Measurements from ENCODE around the gene FOXK2.

The FOXK2 gene

GRCh38 chr17:82608816-82609215 lies 89.3 kb downstream of the FOXK2 start:
- no CpG with 5 or more reads among the region's 5 CpGs for WGBS, 2 donors (ENCODE audit: extremely low coverage in 2 of 2, insufficient read length in 2 of 2, insufficient replicate concordance in 1 of 2)
- no peak overlapping the region for H3K14ac ChIP-seq (ENCODE audit: low read length)

GRCh38 chr17:82609655-82610054 lies 90.1 kb downstream of the FOXK2 start:
- H4K91ac ChIP-seq (ENCODE audit: low read depth, low read length, poor library complexity): no peak overlapping the region
- no peak overlapping the region for H3K23ac ChIP-seq (ENCODE audit: low read depth, low read length, poor library complexity)
- no peak overlapping the region for H3K14ac ChIP-seq (ENCODE audit: low read length)
- no peak overlapping the region for H3K4me3 ChIP-seq (ENCODE audit: low read length in 2 of 2)
- H2AK5ac ChIP-seq (ENCODE audit: low read depth, low read length): no peak overlapping the region
- H3K9ac ChIP-seq (ENCODE audit: low read depth, low read length, poor library complexity): no peak overlapping the region
- H3K27me3 ChIP-seq (ENCODE audit: control insufficient read depth in 3 of 3, insufficient read depth in 3 of 3, low read depth in 1 of 3, low read length in 3 of 3): no peaks in the 10 kb centered on the region
- WGBS, 2 donors (ENCODE audit: extremely low coverage in 2 of 2, insufficient read length in 2 of 2, insufficient replicate concordance in 1 of 2): no CpG with 5 or more reads among the region's 4 CpGs
- peaks cover 0 to 12% of the 10 kb centered on the region in 2 donors for H3K9me3 ChIP-seq (replicated peaks in 1 of 2; ENCODE audit: control insufficient read depth in 2 of 2, insufficient read depth in 1 of 2, low read depth in 1 of 2, low read length in 2 of 2)
- H3K4me1 ChIP-seq (ENCODE audit: control insufficient read depth in 2 of 2, insufficient read depth in 1 of 2, low read depth in 1 of 2, low read length in 2 of 2): no peaks in the 10 kb centered on the region
- no peak overlapping the region for H3K18ac ChIP-seq (ENCODE audit: low read length)
- no peak overlapping the region for H2BK12ac ChIP-seq (ENCODE audit: low read length)
- H2BK120ac ChIP-seq (ENCODE audit: low read depth, low read length): no peak overlapping the region
- H3K36me3 ChIP-seq (replicated peaks in 1 of 2; ENCODE audit: control insufficient read depth in 2 of 2, insufficient read depth in 2 of 2, low read length in 2 of 2): peaks cover 14 to 64% of the 10 kb centered on the region in 2 donors
- no peak overlapping the region for H2AFZ ChIP-seq (ENCODE audit: low read length)
- no peak overlapping the region for H3K4me2 ChIP-seq (ENCODE audit: insufficient read depth, low read length, poor library complexity, severe bottlenecking)
- no peak overlapping the region for H2BK15ac ChIP-seq (ENCODE audit: low read length)
- H3K4ac ChIP-seq (ENCODE audit: low read length): no peak overlapping the region
- no peak overlapping the region for H4K8ac ChIP-seq (ENCODE audit: low read depth, low read length)
- H3K79me1 ChIP-seq (ENCODE audit: low read depth, low read length): peaks cover 1% of the 10 kb centered on the region
- no peak for DNase-seq (ENCODE audit: low spot score)
- no peak overlapping the region for H2BK5ac ChIP-seq (ENCODE audit: low read length)
- no peak overlapping the region for H3K27ac ChIP-seq (replicated peaks; ENCODE audit: low read length)

More at GRCh38 chr17:82608816-82609215, 89.3 kb downstream of the FOXK2 start:
- Histone ChIP-seq H3K9me3 (replicated peaks in 1 of 2; ENCODE audit: control insufficient read depth in 2 of 2, insufficient read depth in 1 of 2, low read depth in 1 of 2, low read length in 2 of 2) (peaks cover 0 to 16% of the 10 kb centered on the region in 2 donors), H2BK5ac (ENCODE audit: low read length) (no peak overlapping the region), H2AK5ac (ENCODE audit: low read depth, low read length) (no peak overlapping the region), H2BK15ac (ENCODE audit: low read length) (no peak overlapping the region), H4K8ac (ENCODE audit: low read depth, low read length) (no peak overlapping the region), H3K4me1 (ENCODE audit: control insufficient read depth in 2 of 2, insufficient read depth in 1 of 2, low read depth in 1 of 2, low read length in 2 of 2) (no peaks in the 10 kb centered on the region), H3K9ac (ENCODE audit: low read depth, low read length, poor library complexity) (no peak overlapping the region), H3K4me2 (ENCODE audit: insufficient read depth, low read length, poor library complexity, severe bottlenecking) (no peak overlapping the region), H3K18ac (ENCODE audit: low read length) (no peak overlapping the region), H3K4ac (ENCODE audit: low read length) (no peak overlapping the region), H3K27me3 (ENCODE audit: control insufficient read depth in 3 of 3, insufficient read depth in 3 of 3, low read depth in 1 of 3, low read length in 3 of 3) (no peaks in the 10 kb centered on the region), H3K79me1 (ENCODE audit: low read depth, low read length) (peaks cover 1% of the 10 kb centered on the region), H4K91ac (ENCODE audit: low read depth, low read length, poor library complexity) (no peak overlapping the region), H3K36me3 (replicated peaks in 1 of 2; ENCODE audit: control insufficient read depth in 2 of 2, insufficient read depth in 2 of 2, low read length in 2 of 2) (peaks cover 20 to 65% of the 10 kb centered on the region in 2 donors), H2BK12ac (ENCODE audit: low read length) (no peak overlapping the region), H2BK120ac (ENCODE audit: low read depth, low read length) (no peak overlapping the region), H3K23ac (ENCODE audit: low read depth, low read length, poor library complexity) (no peak overlapping the region), H3K27ac (replicated peaks; ENCODE audit: low read length) (no peak overlapping the region), H3K4me3 (ENCODE audit: low read length in 2 of 2) (no peak overlapping the region), H2AFZ (ENCODE audit: low read length) (no peak overlapping the region)
- no peak for DNase-seq (ENCODE audit: low spot score)

- no peak for DNase-seq (ENCODE audit: low spot score)
- H3K9me3 ChIP-seq (replicated peaks in 1 of 2; ENCODE audit: control insufficient read depth in 2 of 2, insufficient read depth in 1 of 2, low read depth in 1 of 2, low read length in 2 of 2): peaks cover 0 to 4% of the 10 kb centered on the region in 2 donors
- H2BK5ac ChIP-seq (ENCODE audit: low read length): no peak overlapping the region
- H3K23ac ChIP-seq (ENCODE audit: low read depth, low read length, poor library complexity): no peak overlapping the region
- no peaks in the 10 kb centered on the region for H3K4me1 ChIP-seq (ENCODE audit: control insufficient read depth in 2 of 2, insufficient read depth in 1 of 2, low read depth in 1 of 2, low read length in 2 of 2)
- H2BK12ac ChIP-seq (ENCODE audit: low read length): no peak overlapping the region
- no peak overlapping the region for H4K8ac ChIP-seq (ENCODE audit: low read depth, low read length)
- H3K4me2 ChIP-seq (ENCODE audit: insufficient read depth, low read length, poor library complexity, severe bottlenecking): no peak overlapping the region
- H2AK5ac ChIP-seq (ENCODE audit: low read depth, low read length): no peak overlapping the region
- H3K4me3 ChIP-seq (ENCODE audit: low read length in 2 of 2): no peak overlapping the region
- H2BK15ac ChIP-seq (ENCODE audit: low read length): no peak overlapping the region
- no peak overlapping the region for H3K4ac ChIP-seq (ENCODE audit: low read length)
- no CpG with 5 or more reads among the region's 21 CpGs for WGBS, 2 donors (ENCODE audit: extremely low coverage in 2 of 2, insufficient read length in 2 of 2, insufficient replicate concordance in 1 of 2)
- H3K79me1 ChIP-seq (ENCODE audit: low read depth, low read length): peaks cover 1% of the 10 kb centered on the region
- no peak overlapping the region for H3K9ac ChIP-seq (ENCODE audit: low read depth, low read length, poor library complexity)
- no peak overlapping the region for H3K14ac ChIP-seq (ENCODE audit: low read length)
- no peak overlapping the region for H3K27ac ChIP-seq (replicated peaks; ENCODE audit: low read length)
- no peak overlapping the region for H3K18ac ChIP-seq (ENCODE audit: low read length)
- no peak overlapping the region for H2BK120ac ChIP-seq (ENCODE audit: low read depth, low read length)
- no peak overlapping the region for H2AFZ ChIP-seq (ENCODE audit: low read length)
- no peak overlapping the region for H4K91ac ChIP-seq (ENCODE audit: low read depth, low read length, poor library complexity)
- peaks cover 16 to 65% of the 10 kb centered on the region in 2 donors for H3K36me3 ChIP-seq (replicated peaks in 1 of 2; ENCODE audit: control insufficient read depth in 2 of 2, insufficient read depth in 2 of 2, low read length in 2 of 2)
- no peaks in the 10 kb centered on the region for H3K27me3 ChIP-seq (ENCODE audit: control insufficient read depth in 3 of 3, insufficient read depth in 3 of 3, low read depth in 1 of 3, low read length in 3 of 3)
Measured at GRCh38 chr17:82611140-82612058, 91.9 kb downstream of the FOXK2 start.

GRCh38 chr17:82613283-82614094 lies 94.0 kb downstream of the FOXK2 start:
- Histone ChIP-seq H2BK15ac (ENCODE audit: low read length) (no peak overlapping the region), H3K4me1 (ENCODE audit: control insufficient read depth in 2 of 2, insufficient read depth in 1 of 2, low read depth in 1 of 2, low read length in 2 of 2) (no peaks in the 10 kb centered on the region), H3K27ac (replicated peaks; ENCODE audit: low read length) (peak overlapping the region; percentile 24), H3K4me3 (ENCODE audit: low read length in 2 of 2) (no peak overlapping the region), H2AK5ac (ENCODE audit: low read depth, low read length) (no peak overlapping the region), H3K18ac (ENCODE audit: low read length) (no peak overlapping the region), H2BK120ac (ENCODE audit: low read depth, low read length) (no peak overlapping the region), H3K79me1 (ENCODE audit: low read depth, low read length) (peaks cover 1% of the 10 kb centered on the region), H3K4me2 (ENCODE audit: insufficient read depth, low read length, poor library complexity, severe bottlenecking) (no peak overlapping the region), H4K8ac (ENCODE audit: low read depth, low read length) (no peak overlapping the region), H2AFZ (ENCODE audit: low read length) (no peak overlapping the region), H2BK5ac (ENCODE audit: low read length) (peak overlapping the region; percentile 75), H3K14ac (ENCODE audit: low read length) (no peak overlapping the region), H4K91ac (ENCODE audit: low read depth, low read length, poor library complexity) (no peak overlapping the region), H3K36me3 (replicated peaks in 1 of 2; ENCODE audit: control insufficient read depth in 2 of 2, insufficient read depth in 2 of 2, low read length in 2 of 2) (peaks cover 29 to 73% of the 10 kb centered on the region in 2 donors), H3K27me3 (ENCODE audit: control insufficient read depth in 3 of 3, insufficient read depth in 3 of 3, low read depth in 1 of 3, low read length in 3 of 3) (no peaks in the 10 kb centered on the region), H3K9ac (ENCODE audit: low read depth, low read length, poor library complexity) (peak overlapping the region; percentile 77), H3K23ac (ENCODE audit: low read depth, low read length, poor library complexity) (peak overlapping the region; percentile 91), H3K9me3 (replicated peaks in 1 of 2; ENCODE audit: control insufficient read depth in 2 of 2, insufficient read depth in 1 of 2, low read depth in 1 of 2, low read length in 2 of 2) (peaks cover 0 to 2% of the 10 kb centered on the region in 2 donors), H2BK12ac (ENCODE audit: low read length) (peak overlapping the region; percentile 22), H3K4ac (ENCODE audit: low read length) (no peak overlapping the region)
- WGBS, 2 donors (ENCODE audit: extremely low coverage in 2 of 2, insufficient read length in 2 of 2, insufficient replicate concordance in 1 of 2): no CpG with 5 or more reads among the region's 37 CpGs
- DNase-seq (ENCODE audit: low spot score): no peak

Measured in neuronal stem cell (in vitro differentiated cells).